Measurements from ENCODE around the gene CBX4. TPM values are rescaled to one million over a fixed set of nuclear protein-coding genes. Genes with fewer than 3 reads are reported as not detected.

CBX4 gene
- total and polyA plus RNA-seq, 2 of the 13 experiments (the other 11 are each of a cell fraction or from before 2014, with no cell fraction given), result 25.8 to 50.8 TPM

DNA sequence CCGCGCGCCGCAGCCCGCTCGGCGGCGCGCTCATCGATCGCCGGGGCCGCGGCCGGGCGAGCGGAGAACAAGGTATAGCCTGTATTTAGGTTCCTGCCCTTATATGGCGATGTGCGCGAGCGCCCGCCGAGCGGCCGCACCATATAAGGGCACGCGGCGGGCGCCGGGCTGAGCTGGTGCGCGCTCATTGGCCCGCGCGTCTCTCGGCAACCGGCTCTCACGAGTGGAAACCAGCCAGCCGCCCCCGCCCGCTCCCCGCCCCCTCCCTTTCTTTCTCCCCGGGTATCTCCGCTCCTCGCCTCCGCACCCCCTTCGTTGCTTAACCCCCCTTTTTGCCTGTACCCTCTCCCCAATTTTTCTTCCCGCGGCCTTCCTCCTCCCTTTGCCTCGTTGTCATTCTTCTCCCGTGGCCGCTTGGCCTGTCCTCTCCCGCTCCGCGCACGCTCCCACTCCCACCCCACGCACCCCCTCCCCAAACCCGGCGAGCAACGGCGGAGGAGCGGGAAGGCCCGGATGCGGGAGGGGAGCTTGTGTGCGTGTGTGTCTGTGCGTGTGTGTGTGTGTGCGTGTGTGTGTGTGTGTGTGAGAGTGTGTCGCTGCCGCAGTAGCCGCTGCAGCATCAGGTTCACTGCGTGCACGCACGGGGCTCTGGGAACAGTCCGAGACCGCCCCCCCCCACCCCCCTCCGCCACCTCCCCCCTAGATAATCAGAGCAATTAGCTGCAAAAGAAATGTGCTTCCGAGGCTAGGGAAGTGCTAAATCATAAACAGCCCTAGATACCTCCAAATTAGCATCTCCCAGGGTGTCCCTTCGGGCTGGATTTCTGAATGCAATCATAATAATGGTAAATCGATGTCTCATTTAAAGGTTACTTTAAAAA is 28.9 kb downstream of the CBX4 start (continued):
- TF ChIP-seq, protein P1, sequence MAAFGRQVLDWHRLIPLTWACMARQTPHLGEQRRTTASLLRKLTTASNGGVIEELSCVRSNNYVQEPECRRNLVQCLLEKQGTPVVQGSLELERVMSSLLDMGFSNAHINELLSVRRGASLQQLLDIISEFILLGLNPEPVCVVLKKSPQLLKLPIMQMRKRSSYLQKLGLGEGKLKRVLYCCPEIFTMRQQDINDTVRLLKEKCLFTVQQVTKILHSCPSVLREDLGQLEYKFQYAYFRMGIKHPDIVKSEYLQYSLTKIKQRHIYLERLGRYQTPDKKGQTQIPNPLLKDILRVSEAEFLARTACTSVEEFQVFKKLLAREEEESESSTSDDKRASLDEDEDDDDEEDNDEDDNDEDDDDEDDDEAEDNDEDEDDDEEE (CRISPR knock-in tag; IDR thresholded peaks at IDR 0.05), result peak; percentile 58; the same call in 1 of the 2 replicates
- TF ChIP-seq MAZ (IDR thresholded peaks at IDR 0.05; ENCODE audit: borderline replicate concordance, low read depth, low read length) (no peak; the same call in 1 of the 2 replicates), MAZ (CRISPR knock-in tag; IDR thresholded peaks at IDR 0.05; ENCODE audit: low read depth) (no peak), FOXJ3 (CRISPR knock-in tag; IDR thresholded peaks at IDR 0.05; ENCODE audit: borderline replicate concordance) (no peak), EEA1 (CRISPR knock-in tag; IDR thresholded peaks at IDR 0.05; ENCODE audit: borderline replicate concordance) (no peak), ZFP36 (IDR thresholded peaks at IDR 0.05; ENCODE audit: borderline replicate concordance, low read depth, low read length, partially characterized antibody) (peak; percentile 96), ELF1 (CRISPR knock-in tag; IDR thresholded peaks at IDR 0.05) (no peak), ZNF432 (CRISPR knock-in tag; IDR thresholded peaks at IDR 0.05; ENCODE audit: borderline replicate concordance) (no peak), FOXA3 (CRISPR knock-in tag; IDR thresholded peaks at IDR 0.05) (no peak), IRX3 (CRISPR knock-in tag; IDR thresholded peaks at IDR 0.05; ENCODE audit: borderline replicate concordance, low read depth) (no peak), RXRB (CRISPR knock-in tag; IDR thresholded peaks at IDR 0.05; ENCODE audit: borderline replicate concordance) (0 out of 2 replicates have a peak, but pooled peaks have one; percentile 13), PLRG1 (conservative IDR thresholded peaks at IDR 0.05) (no peak), TEAD3 (CRISPR knock-in tag; optimal IDR thresholded peaks at IDR 0.05; ENCODE audit: borderline replicate concordance) (no peak), NONO (IDR thresholded peaks at IDR 0.05) (no peak), NONO (CRISPR knock-in tag; conservative IDR thresholded peaks at IDR 0.05) (no peak), SCMH1 (CRISPR knock-in tag; IDR thresholded peaks at IDR 0.05; ENCODE audit: borderline replicate concordance) (no peak), THAP9 (CRISPR knock-in tag; IDR thresholded peaks at IDR 0.05; ENCODE audit: borderline replicate concordance) (no peak), BCL3 (CRISPR knock-in tag; IDR thresholded peaks at IDR 0.05) (no peak), CCDC6 (CRISPR knock-in tag; IDR thresholded peaks at IDR 0.05) (no peak), MTA3 (CRISPR knock-in tag; IDR thresholded peaks at IDR 0.05) (no peak), TIGD3 (CRISPR knock-in tag; IDR thresholded peaks at IDR 0.05; ENCODE audit: borderline replicate concordance) (no peak), SMAD3 (CRISPR knock-in tag; IDR thresholded peaks at IDR 0.05) (no peak), SRF (IDR thresholded peaks at IDR 0.05; ENCODE audit: low read depth, low read length) (peak; percentile 100), ZKSCAN5 (CRISPR knock-in tag; IDR thresholded peaks at IDR 0.05) (no peak)
